HepG2 (cell line): ENCODE results near the gene HDAC4. TPM values are rescaled to one million over a fixed set of nuclear protein-coding genes. Genes with fewer than 3 reads are reported as not detected.

Experiments
- ATAC-seq: fragments of 200-7000 bp; cut with Tn5 transposase; 3 replicates; pipeline ENCODE4 v1.9.1; 2020; ENCODE audit warnings: mild to moderate bottlenecking, moderate library complexity
- BruUV-seq: library from RNA; stranded (reverse); fragments of 400-500 nt; replicated peaks from 2 replicates; lab custom pipeline; 2021; lab: Mats Ljungman, UMichigan
- CTCF ChIA-PET: fragments of 300-600 bp; formaldehyde crosslinking; extraction: SDS; loops from one replicate; lab custom pipeline; 2021; ENCODE audit warnings: low total read pairs, inconsistent platforms, low intra/inter-chr PET ratio; lab: Yijun Ruan, JAX
- POLR2A ChIA-PET: fragments of 350-600 bp; sonication (Branson Sonifier 250); formaldehyde crosslinking; loops from one replicate; lab custom pipeline; 2020; ENCODE audit warnings: antibody characterized with exemption, inconsistent platforms; lab: Yijun Ruan, JAX
- DNase-seq: peaks from one replicate; pipeline ENCODE4 v3.0.0-alpha.2; 2015; ENCODE audit warnings: low spot score
- FAIRE-seq: peaks from 3 replicates; lab custom pipeline; 2011; peaks lifted over from hg19 to GRCh38; lab: Jason Lieb, UNC
- H2AFZ ChIP-seq: one replicate; pipeline ENCODE4 v1.6.1; 2011; ENCODE audit warnings: low read length, inconsistent platforms
- H3K27ac ChIP-seq: fragments of 300-600 bp; 3 replicates; pipeline ENCODE4 v1.8.0; 2011; ENCODE audit warnings: mixed run types, mild to moderate bottlenecking, mixed read lengths, low read length, inconsistent platforms; ENCODE audit not compliant: insufficient read depth; ENCODE audit errors: extremely low read length
- H3K27me3 ChIP-seq, 2 experiments: fragments of 200-600 bp in 1 of 2; 2 replicates in 1 of 2; 3 replicates in 1 of 2; pipeline versions ENCODE4 v1.6.0 to v1.8.0; 2011; ENCODE audit warnings: low read length in 2 of 2, mild to moderate bottlenecking in 2 of 2, moderate library complexity in 2 of 2, inconsistent platforms in 1 of 2; ENCODE audit not compliant: insufficient read depth in 2 of 2, control insufficient read depth in 1 of 2
- H3K36me3 ChIP-seq, 2 experiments: fragments of 200-600 bp in 1 of 2; replicated peaks in 1 of 2; 2 replicates in 1 of 2; 3 replicates in 1 of 2; pipeline versions ENCODE4 v1.5.1 to v1.8.0; 2011; ENCODE audit warnings: low read length in 2 of 2, inconsistent platforms in 1 of 2; ENCODE audit not compliant: insufficient read depth in 2 of 2, control insufficient read depth in 1 of 2
- H3K4me1 ChIP-seq: 2 replicates; pipeline ENCODE4 v1.5.1; 2012; ENCODE audit warnings: low read length, inconsistent platforms; ENCODE audit not compliant: insufficient read depth
- H3K4me2 ChIP-seq: 2 replicates; pipeline ENCODE4 v1.6.0; 2011; ENCODE audit warnings: low read depth, low read length, inconsistent platforms
- H3K4me3 ChIP-seq, 3 experiments: fragments of 200-600 bp in 1 of 3; sonication (generic), shearing (Covaris generic) in 1 of 3; replicated peaks in 1 of 3; 2 replicates each; pipeline ENCODE4 v1.5.1; 2011 to 2016; ENCODE audit warnings: low read length in 3 of 3, inconsistent platforms in 2 of 3, low read depth in 2 of 3, mild to moderate bottlenecking in 2 of 3, control low read depth in 1 of 3, mixed read lengths in 1 of 3; ENCODE audit not compliant: insufficient read depth in 1 of 3
- H3K79me2 ChIP-seq: one replicate; pipeline ENCODE4 v1.6.1; 2011; ENCODE audit warnings: low read length, inconsistent platforms; ENCODE audit not compliant: insufficient read depth
- H3K9ac ChIP-seq: 2 replicates; pipeline ENCODE4 v1.6.0; 2011; ENCODE audit warnings: mild to moderate bottlenecking, low read depth, low read length, inconsistent platforms; ENCODE audit not compliant: insufficient read depth
- H3K9me3 ChIP-seq: 2 replicates; pipeline ENCODE4 v1.5.1; 2012; ENCODE audit warnings: mild to moderate bottlenecking, low read length
- H4K20me1 ChIP-seq: 2 replicates; pipeline ENCODE4 v1.6.0; 2011; ENCODE audit warnings: inconsistent platforms, mild to moderate bottlenecking, low read length, moderate library complexity; ENCODE audit not compliant: insufficient read depth
- AGO1 ChIP-seq: fragments of 200-400 bp; formaldehyde crosslinking; IDR thresholded peaks from 2 replicates; pipeline ENCODE4 v1.6.1; 2017; ENCODE audit warnings: mild to moderate bottlenecking, low read depth, low read length, moderate library complexity; ENCODE audit not compliant: poor library complexity, severe bottlenecking
- CC2D1A ChIP-seq: sonication (generic); formaldehyde crosslinking; IDR thresholded peaks from 2 replicates; pipeline ENCODE4 v1.8.1; 2023; ENCODE audit warnings: mild to moderate bottlenecking, missing genetic modification reagents
- CSRNP1 ChIP-seq: sonication (generic); formaldehyde crosslinking; IDR thresholded peaks from 2 replicates; pipeline ENCODE4 v1.8.1; 2023; ENCODE audit warnings: mild to moderate bottlenecking, missing genetic modification reagents
- DNMT3B ChIP-seq: conservative IDR thresholded peaks from 2 replicates; pipeline ENCODE4 v1.6.1; 2016; ENCODE audit warnings: missing biosample characterization, control low read depth
- MIXL1 ChIP-seq: IDR thresholded peaks from 2 replicates; pipeline ENCODE4 v1.6.1; 2016
- RELA ChIP-seq: sonication (generic); formaldehyde crosslinking; IDR thresholded peaks from 2 replicates; pipeline ENCODE4 v1.4.0; 2020; ENCODE audit warnings: missing genetic modification reagents
- SAFB2 ChIP-seq: sonication (generic); formaldehyde crosslinking; IDR thresholded peaks from 2 replicates; pipeline ENCODE4 v1.5.1; 2020; ENCODE audit warnings: missing genetic modification reagents, low read depth, mild to moderate bottlenecking, borderline replicate concordance
- TBX2 ChIP-seq: sonication (generic); formaldehyde crosslinking; IDR thresholded peaks from 2 replicates; pipeline ENCODE4 v1.5.0; 2020; ENCODE audit warnings: missing genetic modification reagents, mild to moderate bottlenecking, borderline replicate concordance
- YEATS2 ChIP-seq: sonication (generic); formaldehyde crosslinking; IDR thresholded peaks from 2 replicates; pipeline ENCODE4 v1.4.0; 2020; ENCODE audit warnings: missing genetic modification reagents, borderline replicate concordance
- ZFP1 ChIP-seq: IDR thresholded peaks from 2 replicates; pipeline ENCODE4 v1.6.1; 2016
- ZFP91 ChIP-seq: sonication (generic); formaldehyde crosslinking; IDR thresholded peaks from 2 replicates; pipeline ENCODE4 v1.9.0; 2022; ENCODE audit warnings: missing genetic modification reagents, mild to moderate bottlenecking, borderline replicate concordance
- WGBS: methylation state at CpG from one replicate; pipeline ENCODE4 v1.1.6; 2017; ENCODE audit warnings: low lambda C conversion rate; 5-methylcytosine and 5-hydroxymethylcytosine counted together
- in situ Hi-C: cut with HindIII; loops from 2 replicates; pipeline ENCODE4 v1.10.0; 2017; ENCODE audit warnings: low pct_unique_long_range_greater_than_20kb; ENCODE audit not compliant: extremely low pct_ligation_motif_present
- intact Hi-C: fragments of 100-400 bp; cut with micrococcal nuclease; formaldehyde crosslinking; loops from one replicate; pipeline ENCODE4 v1.10.0; 2022; ENCODE audit not compliant: unreplicated experiment
- polyA plus RNA-seq, 8 experiments: library from polyadenylated mRNA; depleted of rRNA in 3 of 8; stranded (reverse) in 7 of 8; unstranded in 1 of 8; fragments of >200 nt; fragmentation: Illumina TruSeq in 4 of 8; extraction: Trizol in 4 of 8; gene quantifications; 2 replicates each; pipeline versions ENCODE4 v1.2.1 to v1.2.3, GENCODE V29; 2011 to 2016; ENCODE audit warnings: low read depth in 4 of 8, missing spikeins in 1 of 8, mixed read lengths in 1 of 8; ENCODE audit not compliant: insufficient read depth in 1 of 8
- total RNA-seq, 5 experiments: library from RNA; depleted of rRNA; stranded (reverse); fragments of >200 nt; fragmentation: Illumina TruSeq; extraction: Trizol; gene quantifications; 2 replicates each; pipeline ENCODE4 v1.2.3, GENCODE V29; 2016; ENCODE audit warnings: low read depth in 1 of 5

Gene HDAC4
- total and polyA plus RNA-seq, 2 of the 13 experiments (the other 11 are each of a cell fraction or from before 2014, with no cell fraction given): 10.1 to 11.5 TPM

- no TSS peak for BruUV-seq
- FAIRE-seq (no peak), DNase-seq (no peak), ATAC-seq (no peak)
- CTCF ChIA-PET: no interaction called here
- WGBS: 96% methylated on average over 27 of the region's 34 CpGs
- Histone ChIP-seq H3K4me1 (peaks cover 17% of the 10 kb centered on the region), H3K36me3 (no peaks in the 10 kb centered on the region; a peak in 1 of 5 replicates), H2AFZ (no peak overlapping the region), H3K27me3 (no peaks in the 10 kb centered on the region), H4K20me1 (peaks cover 41% of the 10 kb centered on the region; the same call in 1 of the 2 replicates), H3K4me3 (no peak overlapping the region), H3K4me2 (no peak overlapping the region), H3K79me2 (peaks cover 19% of the 10 kb centered on the region), H3K27ac (no peak overlapping the region), H3K9me3 (no peaks in the 10 kb centered on the region), H3K9ac (no peak overlapping the region)
- intact Hi-C loops (no loop called here), in situ Hi-C loops (no loop called here)
- POLR2A ChIA-PET: no interaction called here
- TF ChIP-seq AGO1 (peak; percentile 37), ZFP91 (0 out of 2 replicates have a peak, but pooled peaks have one; percentile 19), TBX2 (CRISPR knock-in tag) (no peak)
Measured at GRCh38 chr2:239275044-239275685, 125.7 kb downstream of the HDAC4 start.

- DNase-seq: no peak
- H3K9ac ChIP-seq: no peak overlapping the region
- peaks cover 17% of the 10 kb centered on the region for H3K4me1 ChIP-seq
- H3K4me2 ChIP-seq: no peak overlapping the region
- TF ChIP-seq DNMT3B (CRISPR knock-in tag) (no peak), CC2D1A (CRISPR knock-in tag) (no peak), YEATS2 (CRISPR knock-in tag) (no peak), ZFP1 (no peak), MIXL1 (CRISPR knock-in tag) (no peak), CSRNP1 (CRISPR knock-in tag) (no peak), RELA (CRISPR knock-in tag) (no peak), SAFB2 (CRISPR knock-in tag) (no peak)
- H3K36me3 ChIP-seq: no peaks in the 10 kb centered on the region; a peak in 1 of 5 replicates
- BruUV-seq: no TSS peak
- ChIA-PET CTCF (no interaction called here), POLR2A (no interaction called here)
- in situ Hi-C loops: no loop called here
- no peak overlapping the region for H2AFZ ChIP-seq
- intact Hi-C loops: no loop called here
- no peaks in the 10 kb centered on the region for H3K9me3 ChIP-seq
- no peak for ATAC-seq
- H3K27ac ChIP-seq: no peak overlapping the region
- H4K20me1 ChIP-seq: peaks cover 40% of the 10 kb centered on the region; the same call in 1 of the 2 replicates
- FAIRE-seq: no peak
- peaks cover 19% of the 10 kb centered on the region for H3K79me2 ChIP-seq
- no peaks in the 10 kb centered on the region for H3K27me3 ChIP-seq
- whole genome bisulfite sequencing: 93% methylated on average over 14 of the region's 16 CpGs
- no peak overlapping the region for H3K4me3 ChIP-seq
Measured at GRCh38 chr2:239274391-239275043, 126.3 kb downstream of the HDAC4 start.
